AG09319 (cell line): ENCODE measurements around the gene RNF169.
A peak's percentile ranks its signal among the peaks of the same experiment; 100 is the strongest.

Experiments used
- DNase-seq: peaks from one replicate; pipeline ENCODE4 v3.0.0-alpha.2; 2010; ENCODE audit warnings: low read depth; ENCODE audit errors: extremely low read depth
- CTCF ChIP-seq: IDR thresholded peaks from 2 replicates; pipeline ENCODE4 v1.5.1; 2011; ENCODE audit warnings: low read depth, mild to moderate bottlenecking, inconsistent platforms, low read length, moderate library complexity

The RNF169 gene, protein sequence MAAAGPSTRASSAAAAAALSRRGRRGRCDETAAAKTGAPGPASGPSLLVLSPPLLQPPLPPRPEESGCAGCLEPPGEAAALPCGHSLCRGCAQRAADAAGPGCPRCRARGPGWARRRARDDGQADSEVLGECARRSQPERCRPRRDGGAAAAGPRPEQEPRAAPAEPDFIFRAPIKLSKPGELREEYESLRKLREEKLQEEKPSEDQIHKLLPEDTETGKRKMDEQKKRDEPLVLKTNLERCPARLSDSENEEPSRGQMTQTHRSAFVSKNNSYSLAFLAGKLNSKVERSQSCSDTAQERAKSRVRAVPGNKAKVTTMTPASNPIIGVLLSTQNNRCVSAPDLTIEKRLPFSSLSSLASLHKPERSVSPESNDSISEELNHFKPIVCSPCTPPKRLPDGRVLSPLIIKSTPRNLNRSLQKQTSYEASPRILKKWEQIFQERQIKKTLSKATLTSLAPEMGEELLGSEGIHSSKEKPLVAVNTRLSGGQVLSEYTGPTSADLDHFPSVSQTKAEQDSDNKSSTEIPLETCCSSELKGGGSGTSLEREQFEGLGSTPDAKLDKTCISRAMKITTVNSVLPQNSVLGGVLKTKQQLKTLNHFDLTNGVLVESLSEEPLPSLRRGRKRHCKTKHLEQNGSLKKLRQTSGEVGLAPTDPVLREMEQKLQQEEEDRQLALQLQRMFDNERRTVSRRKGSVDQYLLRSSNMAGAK

GRCh38 chr11:74748211-74749126 lies at the start of gene RNF169:
Gene RNF169 (plus strand): TSS chr11:74748849. CDS start chr11:74748881, 32 bp downstream.
- TF ChIP-seq CTCF: no peak
- DNase-seq: peak; percentile 87

GRCh38 chr11:74699615-74700396 lies 48.8 kb upstream of the RNF169 start:
- TF ChIP-seq CTCF: no peak
- no peak for DNase-seq

- no peak for DNase-seq
- no peak; the same call in 1 of the 2 replicates for TF ChIP-seq CTCF
These were observed 47.3 kb upstream of the RNF169 start for GRCh38 chr11:74701351-74701750.

DNA sequence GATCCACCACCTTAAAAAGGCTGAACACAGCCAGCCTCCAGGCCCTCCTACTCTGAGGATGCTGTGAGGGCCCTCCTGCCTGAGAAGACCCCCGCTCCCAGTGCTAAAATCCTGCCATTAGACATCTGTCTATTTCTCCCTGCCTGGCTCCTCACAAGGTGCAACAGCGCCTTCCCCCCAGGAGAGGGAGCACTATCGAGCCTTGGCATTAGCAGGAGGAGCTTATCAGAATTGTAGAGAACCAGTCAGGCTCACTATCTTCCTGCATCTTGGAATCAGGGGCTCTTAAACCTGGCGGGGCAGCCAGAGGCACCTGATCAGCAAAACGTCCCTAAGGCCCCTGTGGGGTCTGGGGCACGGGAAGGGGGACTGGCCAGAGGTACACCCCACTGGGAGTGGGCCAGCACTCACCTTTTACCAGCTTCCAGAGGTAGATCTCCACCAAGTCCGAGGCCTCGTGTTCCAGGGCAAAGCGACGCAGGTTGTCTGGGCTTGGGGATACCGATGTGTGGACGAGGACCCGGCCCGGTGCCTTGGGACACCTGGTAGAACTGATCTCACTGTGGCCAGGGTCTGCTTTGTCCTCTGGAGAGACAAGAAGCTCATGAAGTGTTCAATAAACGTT lies 46.2 kb upstream of the RNF169 start:
- TF ChIP-seq CTCF: peak; percentile 98
- no peak for DNase-seq

DNA sequence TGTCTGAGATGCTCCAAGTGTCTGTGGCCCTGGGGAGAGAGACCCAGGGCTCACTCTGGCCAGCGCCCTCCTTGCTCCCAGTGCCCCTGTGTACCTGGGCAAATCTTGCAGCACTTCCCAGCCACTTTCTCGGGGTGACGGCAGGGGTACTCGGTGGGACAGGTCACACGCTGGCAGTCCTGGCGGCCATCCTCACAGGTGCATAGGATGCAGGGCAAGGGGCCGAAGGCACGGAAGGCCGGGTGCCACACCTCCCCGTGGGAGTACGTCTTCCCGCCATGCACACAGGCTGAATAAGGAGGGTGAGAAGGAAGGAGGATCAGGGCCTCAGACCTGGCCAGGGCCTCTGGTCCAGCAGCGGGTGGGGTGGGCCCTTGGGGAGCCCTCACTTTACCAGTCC lies 45.4 kb upstream of the RNF169 start:
- DNase-seq: no peak
- no peak for TF ChIP-seq CTCF

- TF ChIP-seq CTCF: no peak
- no peak for DNase-seq
These were observed 41.5 kb upstream of the RNF169 start for GRCh38 chr11:74707182-74707581.
